Posterior cingulate gyrus (tissue), 11 donors: ENCODE results near the gene SLC9A9.

Source experiments
- DNase-seq, 10 donors: peaks; one replicate each; pipeline versions ENCODE4 v3.0.0 to v3.0.0-alpha.2; 2020 to 2021; ENCODE audit warnings: mixed read lengths in 3 of 10
- intact Hi-C: fragments of 100-400 bp; cut with DNase I; formaldehyde crosslinking; loops from one replicate; pipeline ENCODE4 v1.15.1; 2023

Gene SLC9A9

GRCh38 chr3:143313893-143314188 lies 534.4 kb downstream of the SLC9A9 start:
- intact Hi-C loops = no loop called here
- no peak for DNase-seq

- intact Hi-C loops = no loop called here
- peak in 1 of 10 donors; percentile 68 for DNase-seq
Measured at GRCh38 chr3:143313025-143313892, 535.0 kb downstream of the SLC9A9 start.

- DNase-seq = no peak
- intact Hi-C loops = no loop called here
Measured at GRCh38 chr3:143311096-143311495, 537.2 kb downstream of the SLC9A9 start.

- intact Hi-C loops = no loop called here
- DNase-seq = no peak
Measured at GRCh38 chr3:143309705-143310104, 538.6 kb downstream of the SLC9A9 start.

- no peak for DNase-seq
- intact Hi-C loops = no loop called here
Measured at GRCh38 chr3:143307613-143308183, 540.6 kb downstream of the SLC9A9 start.

- intact Hi-C loops = no loop called here
- no peak for DNase-seq
Measured at GRCh38 chr3:143306407-143306806, 541.9 kb downstream of the SLC9A9 start.

GRCh38 chr3:143302638-143303171 lies 545.6 kb downstream of the SLC9A9 start:
- DNase-seq = peak in 4 of 10 donors; percentile 16 to 81 (median 75)
- intact Hi-C loops = no loop called here

- intact Hi-C loops = no loop called here
- no peak for DNase-seq
Measured at GRCh38 chr3:143301031-143301901, 547.0 kb downstream of the SLC9A9 start.

- no peak for DNase-seq
- intact Hi-C loops = no loop called here
Measured at GRCh38 chr3:143298886-143299535, 549.3 kb downstream of the SLC9A9 start.

- intact Hi-C loops = no loop called here
- DNase-seq = no peak
Measured at GRCh38 chr3:143298380-143298779, 549.9 kb downstream of the SLC9A9 start.

- no peak for DNase-seq
- intact Hi-C loops = no loop called here
Measured at GRCh38 chr3:143295201-143296080, 552.8 kb downstream of the SLC9A9 start.

GRCh38 chr3:143294188-143294587 lies 554.1 kb downstream of the SLC9A9 start:
- intact Hi-C loops = no loop called here
- DNase-seq = no peak

- no peak for DNase-seq
- intact Hi-C loops = no loop called here
Measured at GRCh38 chr3:143291836-143292447, 556.3 kb downstream of the SLC9A9 start.

- intact Hi-C loops = no loop called here
Measured at GRCh38 chr3:143288944-143289343, 559.3 kb downstream of the SLC9A9 start.

GRCh38 chr3:143287403-143287802 lies 560.9 kb downstream of the SLC9A9 start:
- intact Hi-C loops = no loop called here
- no peak for DNase-seq

More at GRCh38 chr3:143288944-143289343, 559.3 kb downstream of the SLC9A9 start:
- DNase-seq = no peak

GRCh38 chr3:143286392-143287010 lies 561.8 kb downstream of the SLC9A9 start:
- intact Hi-C loops = no loop called here
- DNase-seq = no peak

GRCh38 chr3:143283432-143284128 lies 564.7 kb downstream of the SLC9A9 start:
- intact Hi-C loops = no loop called here
- no peak for DNase-seq

- DNase-seq = no peak
- intact Hi-C loops = no loop called here
Measured at GRCh38 chr3:143280984-143281383, 567.3 kb downstream of the SLC9A9 start.
